ENCODE results near the gene PSMC3.
A peak's percentile ranks its signal among the peaks of the same experiment; 100 is the strongest.

Gene PSMC3

DNA sequence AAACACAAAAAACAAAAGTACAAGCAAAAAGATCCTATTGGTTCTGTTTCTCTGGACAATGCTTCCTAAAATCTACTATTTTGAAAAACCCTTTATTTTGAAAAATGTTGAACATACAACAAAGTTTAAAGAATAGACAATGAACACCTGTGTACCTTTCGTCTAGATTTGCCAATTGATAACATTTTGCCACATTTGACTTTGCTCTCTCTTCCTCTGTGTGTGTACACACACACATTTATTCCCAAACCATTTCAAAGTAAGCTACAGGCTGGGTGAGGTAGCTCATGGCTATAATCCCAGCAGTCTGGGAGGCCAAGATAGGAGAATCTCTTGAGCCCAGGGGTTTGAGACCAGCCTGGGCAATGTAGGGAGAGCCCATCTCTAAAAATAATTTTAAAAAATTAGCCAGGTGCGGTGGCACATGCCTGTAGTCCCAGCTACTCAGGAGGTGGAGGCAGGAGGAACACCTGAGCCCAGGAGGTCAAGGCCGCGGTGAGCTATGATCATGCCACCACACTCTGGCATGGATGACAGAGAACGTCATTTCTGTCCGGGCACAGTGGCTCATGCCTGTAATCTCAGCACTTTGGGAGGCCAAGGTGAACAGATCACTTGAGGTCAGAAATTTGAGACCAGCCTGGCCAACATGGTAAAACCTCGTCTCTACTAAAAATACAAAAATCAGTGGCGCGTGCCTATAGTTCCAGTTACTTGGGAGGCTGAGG lies 5.3 kb upstream of the PSMC3 start:
- H3K9me3 ChIP-seq (ENCODE audit: control insufficient read depth, low read length), result no peaks in the 10 kb centered on the region
- no peak overlapping the region for H3K27ac ChIP-seq (ENCODE audit: low read depth, low read length, severe bottlenecking)
- no peak overlapping the region for H3K4me3 ChIP-seq (ENCODE audit: extremely low read depth, insufficient read depth, low read length, poor library complexity, severe bottlenecking)
- no peaks in the 10 kb centered on the region for H3K36me3 ChIP-seq (ENCODE audit: control insufficient read depth, insufficient read depth, low read length)
- 95 to 98% methylated on average over 9 of the region's 9 CpGs for WGBS, 2 experiments (ENCODE audit: insufficient coverage in 2 of 2)
- no peaks in the 10 kb centered on the region for H3K4me1 ChIP-seq (ENCODE audit: control insufficient read depth, insufficient read depth, low read length, poor library complexity, severe bottlenecking)

DNA sequence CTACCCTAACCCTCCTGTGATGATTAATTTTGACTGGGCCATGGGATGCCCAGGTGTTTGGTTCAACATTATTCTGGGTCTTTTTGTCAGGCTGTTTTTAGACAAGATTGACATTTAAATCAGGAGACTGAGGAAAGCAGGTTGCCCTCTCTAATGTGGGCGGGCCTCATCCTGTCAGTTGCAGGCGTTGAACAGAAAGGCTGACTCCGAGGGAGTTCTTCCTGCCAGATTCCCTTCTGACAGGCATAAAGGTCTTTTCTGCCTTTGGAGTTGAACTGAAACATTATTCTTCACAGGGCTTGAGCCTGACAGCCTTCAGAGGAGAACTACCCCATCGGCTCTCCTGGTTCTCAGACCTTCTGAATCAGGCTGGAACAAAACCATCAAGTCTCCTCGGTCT lies 4.3 kb upstream of the PSMC3 start:
- H3K4me1 ChIP-seq (ENCODE audit: control insufficient read depth, insufficient read depth, low read length, poor library complexity, severe bottlenecking), result no peaks in the 10 kb centered on the region
- H3K9me3 ChIP-seq (ENCODE audit: control insufficient read depth, low read length), result no peaks in the 10 kb centered on the region
- WGBS, 2 experiments (ENCODE audit: insufficient coverage in 2 of 2), result 78 to 83% methylated on average over 4 of the region's 5 CpGs
- no peak overlapping the region for H3K27ac ChIP-seq (ENCODE audit: low read depth, low read length, severe bottlenecking)
- no peak overlapping the region for H3K4me3 ChIP-seq (ENCODE audit: extremely low read depth, insufficient read depth, low read length, poor library complexity, severe bottlenecking)
- no peaks in the 10 kb centered on the region for H3K36me3 ChIP-seq (ENCODE audit: control insufficient read depth, insufficient read depth, low read length)

DNA sequence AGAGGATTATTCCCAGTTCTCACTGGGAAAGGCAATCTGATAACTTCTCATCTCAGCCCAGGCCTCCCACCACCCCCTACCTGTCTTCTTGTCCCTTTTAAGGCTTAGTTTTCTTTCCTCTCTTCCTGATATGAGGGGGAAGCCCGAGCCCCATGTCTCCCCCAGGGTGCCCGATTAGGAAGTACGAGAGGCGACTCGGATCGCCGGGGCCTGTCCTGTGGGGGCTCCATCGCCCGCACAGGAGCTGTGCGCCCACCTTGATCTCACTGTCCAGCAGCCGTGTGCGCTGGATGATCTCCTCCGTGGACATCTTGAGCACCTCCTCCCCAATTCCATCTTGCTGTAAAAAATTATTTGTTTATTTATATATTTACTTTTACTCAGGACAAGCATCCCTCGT lies 628 bp downstream of the PSMC3 start:
- H3K9me3 ChIP-seq (ENCODE audit: control insufficient read depth, low read length), result no peaks in the 10 kb centered on the region
- H3K4me1 ChIP-seq (ENCODE audit: control insufficient read depth, insufficient read depth, low read length, poor library complexity, severe bottlenecking), result peaks cover 3% of the 10 kb centered on the region
- H3K27ac ChIP-seq (ENCODE audit: low read depth, low read length, severe bottlenecking), result no peak overlapping the region
- H3K36me3 ChIP-seq (ENCODE audit: control insufficient read depth, insufficient read depth, low read length), result peaks cover 44% of the 10 kb centered on the region
- WGBS, 2 experiments (ENCODE audit: insufficient coverage in 2 of 2), result 0 to 1% methylated on average over 1 to 11 of the region's 14 CpGs
- H3K4me3 ChIP-seq (ENCODE audit: extremely low read depth, insufficient read depth, low read length, poor library complexity, severe bottlenecking), result peak overlapping the region; percentile 82

DNA sequence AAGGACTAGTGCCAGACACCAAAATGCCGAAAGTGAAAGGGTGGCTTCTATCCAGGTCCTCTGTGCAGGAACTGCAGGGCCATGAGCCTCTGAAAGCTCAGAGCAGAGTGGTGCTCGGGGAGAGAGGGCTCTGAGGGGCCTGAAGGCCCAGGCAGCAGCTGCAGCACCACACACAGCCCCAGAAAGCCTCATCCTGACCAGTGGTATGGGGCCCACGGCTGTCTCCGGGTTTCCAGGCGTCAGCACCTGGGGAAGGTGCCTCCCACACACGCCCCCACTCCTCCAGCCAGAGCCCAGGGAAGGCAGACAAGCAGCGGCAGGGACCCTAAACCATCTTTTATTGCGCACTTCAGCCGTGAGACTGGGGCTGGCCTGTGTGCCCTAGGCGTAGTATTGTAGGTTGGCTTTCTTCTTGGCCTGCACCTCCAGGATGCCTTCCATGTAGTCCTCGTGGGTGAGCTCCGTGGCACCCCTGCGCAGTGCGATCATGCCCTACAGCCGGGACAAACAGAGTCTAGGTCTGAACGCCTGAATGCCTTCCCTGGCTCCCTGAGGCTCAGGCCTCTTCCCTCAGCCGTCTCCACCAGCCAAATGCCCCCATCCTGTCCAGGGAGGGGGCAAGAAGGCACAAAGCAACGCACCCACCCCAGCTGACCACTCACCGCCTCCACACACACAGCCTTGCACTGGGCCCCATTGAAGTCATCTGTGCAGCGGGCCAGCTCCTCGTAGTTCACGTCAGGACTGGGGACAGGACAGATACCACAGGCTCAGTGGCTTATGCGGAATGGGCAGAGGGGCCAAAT lies 7.6 kb downstream of the PSMC3 start:
- Histone ChIP-seq H3K36me3 (ENCODE audit: control insufficient read depth, insufficient read depth, low read length) (peaks cover 86% of the 10 kb centered on the region), H3K9me3 (ENCODE audit: control insufficient read depth, low read length) (no peaks in the 10 kb centered on the region), H3K27ac (ENCODE audit: low read depth, low read length, severe bottlenecking) (no peak overlapping the region), H3K4me3 (ENCODE audit: extremely low read depth, insufficient read depth, low read length, poor library complexity, severe bottlenecking) (no peak overlapping the region), H3K4me1 (ENCODE audit: control insufficient read depth, insufficient read depth, low read length, poor library complexity, severe bottlenecking) (peaks cover 16% of the 10 kb centered on the region)
- WGBS, 2 experiments (ENCODE audit: insufficient coverage in 2 of 2), result 96 to 98% methylated on average over 20 to 21 of the region's 23 CpGs

DNA sequence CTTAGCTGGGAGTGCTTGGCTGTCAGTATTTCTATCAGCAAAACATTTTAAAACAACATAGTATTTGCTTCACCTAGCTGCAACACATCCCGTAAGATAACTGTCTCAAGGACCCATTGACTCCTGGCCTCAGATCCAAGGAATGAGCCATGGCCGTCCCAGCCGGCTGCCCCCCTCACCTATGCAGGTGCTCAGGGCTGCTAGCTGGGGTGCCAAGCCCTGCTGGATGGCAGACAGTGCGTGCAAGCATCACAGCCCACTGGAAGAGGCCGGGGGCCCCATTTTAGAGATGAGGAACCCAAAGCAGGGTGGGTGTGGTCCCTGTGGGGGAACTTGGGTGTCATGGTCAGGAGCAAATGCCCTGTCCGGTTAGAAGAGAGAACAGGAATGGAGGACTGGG lies 8.5 kb downstream of the PSMC3 start:
- Histone ChIP-seq H3K36me3 (ENCODE audit: control insufficient read depth, insufficient read depth, low read length) (peaks cover 84% of the 10 kb centered on the region), H3K4me3 (ENCODE audit: extremely low read depth, insufficient read depth, low read length, poor library complexity, severe bottlenecking) (no peak overlapping the region), H3K4me1 (ENCODE audit: control insufficient read depth, insufficient read depth, low read length, poor library complexity, severe bottlenecking) (peaks cover 22% of the 10 kb centered on the region), H3K27ac (ENCODE audit: low read depth, low read length, severe bottlenecking) (no peak overlapping the region), H3K9me3 (ENCODE audit: control insufficient read depth, low read length) (no peaks in the 10 kb centered on the region)
- WGBS, 2 experiments (ENCODE audit: insufficient coverage in 2 of 2), result 95 to 98% methylated on average over 6 of the region's 6 CpGs

DNA sequence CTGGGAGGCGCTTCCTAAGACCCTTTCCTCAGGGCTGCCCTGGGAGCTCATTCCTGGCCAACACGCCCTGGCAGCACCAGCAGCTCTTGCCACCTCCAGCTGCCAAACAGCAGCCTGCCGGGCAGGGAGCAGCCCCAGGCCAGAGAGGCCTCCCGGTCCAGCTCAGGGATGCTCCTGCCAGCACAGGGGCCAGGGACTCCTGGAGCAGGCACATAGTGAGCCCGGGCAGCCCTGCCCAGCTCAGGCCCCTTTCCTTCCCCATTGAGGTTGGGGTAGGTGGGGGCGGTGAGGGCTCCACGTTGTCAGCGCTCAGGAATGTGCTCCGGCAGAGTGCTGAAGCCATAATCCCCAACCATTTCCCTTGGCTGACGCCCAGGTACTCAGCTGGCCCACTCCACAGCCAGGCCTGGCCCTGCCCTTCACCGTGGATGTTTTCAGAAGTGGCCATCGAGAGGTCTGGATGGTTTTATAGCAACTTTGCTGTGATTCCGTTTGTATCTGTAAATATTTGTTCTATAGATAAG lies 10.2 kb downstream of the PSMC3 start:
- peaks cover 85% of the 10 kb centered on the region for H3K36me3 ChIP-seq (ENCODE audit: control insufficient read depth, insufficient read depth, low read length)
- WGBS, 2 experiments (ENCODE audit: insufficient coverage in 2 of 2), result 81 to 86% methylated on average over 4 to 8 of the region's 13 CpGs

DNA sequence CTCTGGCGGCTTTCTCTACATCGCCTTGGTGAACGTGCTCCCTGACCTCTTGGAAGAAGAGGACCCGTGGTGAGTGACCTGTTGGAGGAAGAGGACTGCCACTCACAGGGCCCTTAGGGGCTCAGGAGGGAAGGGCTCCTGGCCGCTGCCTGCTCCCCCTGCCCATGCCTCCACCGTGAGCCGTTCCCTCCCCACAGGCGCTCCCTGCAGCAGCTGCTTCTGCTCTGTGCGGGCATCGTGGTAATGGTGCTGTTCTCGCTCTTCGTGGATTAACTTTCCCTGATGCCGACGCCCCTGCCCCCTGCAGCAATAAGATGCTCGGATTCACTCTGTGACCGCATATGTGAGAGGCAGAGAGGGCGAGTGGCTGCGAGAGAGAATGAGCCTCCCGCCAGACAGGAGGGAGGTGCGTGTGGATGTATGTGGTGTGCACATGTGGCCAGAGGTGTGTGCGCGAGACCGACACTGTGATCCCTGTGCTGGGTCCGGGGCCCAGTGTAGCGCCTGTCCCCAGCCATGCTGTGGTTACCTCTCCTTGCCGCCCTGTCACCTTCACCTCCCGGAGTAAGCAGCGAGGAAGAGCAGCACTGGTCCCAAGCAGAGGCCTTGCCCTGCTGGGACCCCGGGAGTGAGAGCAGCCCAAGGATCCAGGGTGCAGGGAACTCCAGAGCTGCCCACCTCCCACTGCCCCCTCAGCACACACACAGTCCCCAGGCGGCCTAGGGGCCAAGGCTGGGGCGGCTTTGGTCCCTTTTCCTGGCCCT lies 11.0 kb downstream of the PSMC3 start:
- 87 to 91% methylated on average over 21 to 31 of the region's 31 CpGs for WGBS, 2 experiments (ENCODE audit: insufficient coverage in 2 of 2)
- Histone ChIP-seq H3K27ac (ENCODE audit: low read depth, low read length, severe bottlenecking) (peak overlapping the region; percentile 73), H3K4me3 (ENCODE audit: extremely low read depth, insufficient read depth, low read length, poor library complexity, severe bottlenecking) (no peak overlapping the region), H3K9me3 (ENCODE audit: control insufficient read depth, low read length) (no peaks in the 10 kb centered on the region), H3K36me3 (ENCODE audit: control insufficient read depth, insufficient read depth, low read length) (peaks cover 85% of the 10 kb centered on the region), H3K4me1 (ENCODE audit: control insufficient read depth, insufficient read depth, low read length, poor library complexity, severe bottlenecking) (peaks cover 22% of the 10 kb centered on the region)

More for the DNA sequence above, 10.2 kb downstream of the PSMC3 start:
- Histone ChIP-seq H3K4me3 (ENCODE audit: extremely low read depth, insufficient read depth, low read length, poor library complexity, severe bottlenecking) (no peak overlapping the region), H3K9me3 (ENCODE audit: control insufficient read depth, low read length) (no peaks in the 10 kb centered on the region), H3K4me1 (ENCODE audit: control insufficient read depth, insufficient read depth, low read length, poor library complexity, severe bottlenecking) (peaks cover 22% of the 10 kb centered on the region), H3K27ac (ENCODE audit: low read depth, low read length, severe bottlenecking) (peak overlapping the region; percentile 73)

DNA sequence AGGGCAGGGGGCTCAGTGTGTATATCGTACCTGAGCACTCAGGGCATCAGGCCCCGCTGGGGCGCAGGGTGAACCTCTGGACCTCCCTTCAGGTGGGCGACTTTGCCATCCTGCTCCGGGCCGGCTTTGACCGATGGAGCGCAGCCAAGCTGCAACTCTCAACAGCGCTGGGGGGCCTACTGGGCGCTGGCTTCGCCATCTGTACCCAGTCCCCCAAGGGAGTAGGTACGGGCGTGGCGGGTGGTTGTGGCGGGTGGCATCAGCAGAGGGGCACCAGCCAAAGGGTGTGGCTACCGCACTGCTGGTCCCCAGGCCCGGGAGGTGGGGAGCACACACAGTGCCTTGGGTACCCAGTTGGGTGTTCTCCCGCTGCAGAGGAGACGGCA lies 11.6 kb downstream of the PSMC3 start:
- 93% methylated on average over 14 to 18 of the region's 19 CpGs for WGBS, 2 experiments (ENCODE audit: insufficient coverage in 2 of 2)
- Histone ChIP-seq H3K4me3 (ENCODE audit: extremely low read depth, insufficient read depth, low read length, poor library complexity, severe bottlenecking) (no peak overlapping the region), H3K4me1 (ENCODE audit: control insufficient read depth, insufficient read depth, low read length, poor library complexity, severe bottlenecking) (peaks cover 25% of the 10 kb centered on the region)

DNA sequence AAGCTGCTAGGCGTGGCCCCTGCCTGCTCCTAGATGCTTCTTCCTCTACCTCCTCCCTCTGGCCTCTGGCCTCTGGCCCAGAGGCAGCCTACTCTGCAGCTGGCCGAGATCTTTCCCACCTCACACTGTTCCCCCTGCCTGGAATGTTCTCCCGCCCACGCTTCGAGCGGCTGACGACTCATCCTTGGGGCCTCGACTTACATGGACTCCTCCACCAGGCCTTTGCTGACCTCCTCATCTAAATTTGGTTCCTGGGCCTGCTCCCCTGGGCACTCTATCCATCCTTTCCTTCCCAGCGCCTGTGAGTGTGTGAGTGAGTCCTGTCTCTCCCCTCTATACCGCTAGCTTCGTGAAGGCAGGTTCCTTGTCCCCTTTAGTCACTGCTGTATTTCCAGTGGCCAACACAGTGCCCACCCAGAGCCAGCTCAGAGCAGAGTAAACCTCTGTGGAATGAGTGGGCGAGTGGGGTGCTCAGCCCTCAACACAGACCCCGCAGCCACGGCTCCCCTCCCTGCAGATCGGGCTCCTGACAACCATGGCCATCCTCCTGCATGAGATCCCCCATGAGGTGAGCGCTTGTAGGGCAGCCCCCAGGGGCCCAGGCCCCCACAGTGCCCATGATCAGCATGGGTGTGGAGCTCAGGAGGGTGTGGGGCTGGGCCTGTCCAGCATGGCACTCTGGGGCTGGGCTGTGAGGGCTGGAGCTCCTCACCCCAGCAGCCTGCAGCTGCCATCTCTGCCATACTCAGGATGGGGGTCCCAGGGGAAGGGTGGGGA lies 12.1 kb downstream of the PSMC3 start:
- peaks cover 28% of the 10 kb centered on the region for H3K4me1 ChIP-seq (ENCODE audit: control insufficient read depth, insufficient read depth, low read length, poor library complexity, severe bottlenecking)
- H3K36me3 ChIP-seq (ENCODE audit: control insufficient read depth, insufficient read depth, low read length), result peaks cover 79% of the 10 kb centered on the region
- H3K9me3 ChIP-seq (ENCODE audit: control insufficient read depth, low read length), result no peaks in the 10 kb centered on the region
- H3K27ac ChIP-seq (ENCODE audit: low read depth, low read length, severe bottlenecking), result peak overlapping the region; percentile 23
- no peak overlapping the region for H3K4me3 ChIP-seq (ENCODE audit: extremely low read depth, insufficient read depth, low read length, poor library complexity, severe bottlenecking)
- WGBS, 2 experiments (ENCODE audit: insufficient coverage in 2 of 2), result 86 to 88% methylated on average over 9 to 12 of the region's 16 CpGs

More for the DNA sequence above, 11.6 kb downstream of the PSMC3 start:
- Histone ChIP-seq H3K36me3 (ENCODE audit: control insufficient read depth, insufficient read depth, low read length) (peaks cover 84% of the 10 kb centered on the region), H3K9me3 (ENCODE audit: control insufficient read depth, low read length) (no peaks in the 10 kb centered on the region), H3K27ac (ENCODE audit: low read depth, low read length, severe bottlenecking) (no peak overlapping the region)

DNA sequence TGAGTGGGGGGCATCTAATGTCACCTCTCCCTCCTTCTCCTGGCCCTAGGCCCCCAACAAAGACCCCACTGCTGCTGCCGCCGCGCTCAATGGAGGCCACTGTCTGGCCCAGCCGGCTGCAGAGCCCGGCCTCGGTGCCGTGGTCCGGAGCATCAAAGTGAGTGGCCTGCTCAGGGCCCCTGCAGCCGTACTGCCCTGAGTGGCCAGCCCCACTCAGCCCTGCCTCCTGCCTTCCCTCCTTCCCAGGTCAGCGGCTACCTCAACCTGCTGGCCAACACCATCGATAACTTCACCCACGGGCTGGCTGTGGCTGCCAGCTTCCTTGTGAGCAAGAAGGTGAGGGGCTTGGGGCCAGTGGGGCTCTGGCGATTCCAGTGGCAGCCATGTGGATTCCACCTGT lies 12.9 kb downstream of the PSMC3 start:
- H3K9me3 ChIP-seq (ENCODE audit: control insufficient read depth, low read length), result no peaks in the 10 kb centered on the region
- no peak overlapping the region for H3K4me3 ChIP-seq (ENCODE audit: extremely low read depth, insufficient read depth, low read length, poor library complexity, severe bottlenecking)
- peak overlapping the region; percentile 23 for H3K27ac ChIP-seq (ENCODE audit: low read depth, low read length, severe bottlenecking)
- H3K36me3 ChIP-seq (ENCODE audit: control insufficient read depth, insufficient read depth, low read length), result peaks cover 72% of the 10 kb centered on the region
- peaks cover 28% of the 10 kb centered on the region for H3K4me1 ChIP-seq (ENCODE audit: control insufficient read depth, insufficient read depth, low read length, poor library complexity, severe bottlenecking)
- WGBS, 2 experiments (ENCODE audit: insufficient coverage in 2 of 2), result 92 to 100% methylated on average over 7 to 13 of the region's 13 CpGs

All from mesodermal cell (in vitro differentiated cells).